ENCODE measurements around the gene KLK7.

KLK7 gene

DNA sequence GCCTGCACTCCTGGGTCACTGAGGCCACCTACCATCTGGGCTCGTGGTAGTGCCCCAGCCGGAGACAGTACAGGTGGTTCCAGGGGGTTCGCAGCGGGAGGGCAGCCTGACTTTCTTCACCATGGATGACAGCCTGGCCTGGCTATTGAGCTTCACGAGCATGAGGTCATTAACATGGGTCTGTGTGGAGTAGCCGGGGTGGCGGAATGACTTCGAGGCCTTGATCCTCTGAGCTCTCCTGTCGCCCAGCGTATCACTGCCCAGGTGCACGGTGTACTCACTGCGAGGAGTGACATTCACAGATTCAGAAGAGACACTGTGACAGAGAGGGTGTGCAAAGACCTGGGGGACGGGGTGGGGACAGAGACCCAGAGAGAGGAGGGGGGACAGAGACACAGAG, 3.5 kb downstream of the KLK7 start:
- TF ChIP-seq CREB1 (IDR thresholded peaks at IDR 0.05; ENCODE audit: low read depth) (no peak), RAD21 (IDR thresholded peaks at IDR 0.05; ENCODE audit: low read depth) (no peak), ZBTB7A (IDR thresholded peaks at IDR 0.05; ENCODE audit: low read depth) (no peak), TEAD4 (IDR thresholded peaks at IDR 0.05) (no peak), YY1 (IDR thresholded peaks at IDR 0.05; ENCODE audit: low read depth) (no peak)
- TF ChIP-seq, protein P1, sequence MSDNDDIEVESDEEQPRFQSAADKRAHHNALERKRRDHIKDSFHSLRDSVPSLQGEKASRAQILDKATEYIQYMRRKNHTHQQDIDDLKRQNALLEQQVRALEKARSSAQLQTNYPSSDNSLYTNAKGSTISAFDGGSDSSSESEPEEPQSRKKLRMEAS (IDR thresholded peaks at IDR 0.05), result no peak
- TF ChIP-seq, protein P2, sequence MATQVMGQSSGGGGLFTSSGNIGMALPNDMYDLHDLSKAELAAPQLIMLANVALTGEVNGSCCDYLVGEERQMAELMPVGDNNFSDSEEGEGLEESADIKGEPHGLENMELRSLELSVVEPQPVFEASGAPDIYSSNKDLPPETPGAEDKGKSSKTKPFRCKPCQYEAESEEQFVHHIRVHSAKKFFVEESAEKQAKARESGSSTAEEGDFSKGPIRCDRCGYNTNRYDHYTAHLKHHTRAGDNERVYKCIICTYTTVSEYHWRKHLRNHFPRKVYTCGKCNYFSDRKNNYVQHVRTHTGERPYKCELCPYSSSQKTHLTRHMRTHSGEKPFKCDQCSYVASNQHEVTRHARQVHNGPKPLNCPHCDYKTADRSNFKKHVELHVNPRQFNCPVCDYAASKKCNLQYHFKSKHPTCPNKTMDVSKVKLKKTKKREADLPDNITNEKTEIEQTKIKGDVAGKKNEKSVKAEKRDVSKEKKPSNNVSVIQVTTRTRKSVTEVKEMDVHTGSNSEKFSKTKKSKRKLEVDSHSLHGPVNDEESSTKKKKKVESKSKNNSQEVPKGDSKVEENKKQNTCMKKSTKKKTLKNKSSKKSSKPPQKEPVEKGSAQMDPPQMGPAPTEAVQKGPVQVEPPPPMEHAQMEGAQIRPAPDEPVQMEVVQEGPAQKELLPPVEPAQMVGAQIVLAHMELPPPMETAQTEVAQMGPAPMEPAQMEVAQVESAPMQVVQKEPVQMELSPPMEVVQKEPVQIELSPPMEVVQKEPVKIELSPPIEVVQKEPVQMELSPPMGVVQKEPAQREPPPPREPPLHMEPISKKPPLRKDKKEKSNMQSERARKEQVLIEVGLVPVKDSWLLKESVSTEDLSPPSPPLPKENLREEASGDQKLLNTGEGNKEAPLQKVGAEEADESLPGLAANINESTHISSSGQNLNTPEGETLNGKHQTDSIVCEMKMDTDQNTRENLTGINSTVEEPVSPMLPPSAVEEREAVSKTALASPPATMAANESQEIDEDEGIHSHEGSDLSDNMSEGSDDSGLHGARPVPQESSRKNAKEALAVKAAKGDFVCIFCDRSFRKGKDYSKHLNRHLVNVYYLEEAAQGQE (IDR thresholded peaks at IDR 0.05; ENCODE audit: low read depth), result no peak

DNA sequence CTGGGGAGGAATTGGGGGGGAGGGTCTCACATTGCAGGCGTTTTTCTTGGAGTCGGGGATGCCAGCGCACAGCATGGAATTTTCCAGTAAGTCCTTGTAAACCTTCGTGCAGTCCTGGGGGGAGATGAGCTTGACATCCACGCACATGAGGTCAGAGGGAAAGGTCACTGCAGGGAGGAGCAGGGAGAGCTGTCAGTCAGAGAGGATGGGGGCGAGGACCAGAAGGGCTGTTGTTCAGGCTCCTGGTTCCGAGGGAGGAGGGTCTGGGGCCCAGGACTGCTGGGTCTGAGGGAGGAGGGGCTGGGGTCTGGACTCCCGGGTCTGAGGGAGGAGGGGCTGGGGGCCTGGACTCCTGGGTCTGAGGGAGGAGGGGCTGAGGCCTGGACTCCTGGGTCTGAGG, 4.0 kb downstream of the KLK7 start:
- TF ChIP-seq TCF12 (IDR thresholded peaks at IDR 0.05; ENCODE audit: low read depth), result no peak
- TF ChIP-seq ZBTB7A (IDR thresholded peaks at IDR 0.05; ENCODE audit: low read depth), result no peak
- TF ChIP-seq TEAD4 (IDR thresholded peaks at IDR 0.05), result no peak
- no peak for TF ChIP-seq FOXM1 (IDR thresholded peaks at IDR 0.05; ENCODE audit: borderline replicate concordance, low read depth)
- no peak for TF ChIP-seq EP300 (IDR thresholded peaks at IDR 0.05; ENCODE audit: borderline replicate concordance)
- TF ChIP-seq, protein P2 (IDR thresholded peaks at IDR 0.05; ENCODE audit: low read depth), result no peak
- TF ChIP-seq, protein P1 (IDR thresholded peaks at IDR 0.05), result no peak
- no peak for TF ChIP-seq RAD21 (IDR thresholded peaks at IDR 0.05; ENCODE audit: low read depth)
- TF ChIP-seq CEBPB (IDR thresholded peaks at IDR 0.05), result no peak
- no peak for TF ChIP-seq CREB1 (IDR thresholded peaks at IDR 0.05; ENCODE audit: low read depth)
- TF ChIP-seq EGR1 (IDR thresholded peaks at IDR 0.05), result no peak
- TF ChIP-seq YY1 (IDR thresholded peaks at IDR 0.05; ENCODE audit: low read depth), result no peak
- no peak for TF ChIP-seq TAF1 (IDR thresholded peaks at IDR 0.05; ENCODE audit: low read depth)
- no peak for TF ChIP-seq NFIC (IDR thresholded peaks at IDR 0.05)
- TF ChIP-seq, protein P3, sequence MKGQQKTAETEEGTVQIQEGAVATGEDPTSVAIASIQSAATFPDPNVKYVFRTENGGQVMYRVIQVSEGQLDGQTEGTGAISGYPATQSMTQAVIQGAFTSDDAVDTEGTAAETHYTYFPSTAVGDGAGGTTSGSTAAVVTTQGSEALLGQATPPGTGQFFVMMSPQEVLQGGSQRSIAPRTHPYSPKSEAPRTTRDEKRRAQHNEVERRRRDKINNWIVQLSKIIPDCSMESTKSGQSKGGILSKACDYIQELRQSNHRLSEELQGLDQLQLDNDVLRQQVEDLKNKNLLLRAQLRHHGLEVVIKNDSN (IDR thresholded peaks at IDR 0.05), result no peak

DNA sequence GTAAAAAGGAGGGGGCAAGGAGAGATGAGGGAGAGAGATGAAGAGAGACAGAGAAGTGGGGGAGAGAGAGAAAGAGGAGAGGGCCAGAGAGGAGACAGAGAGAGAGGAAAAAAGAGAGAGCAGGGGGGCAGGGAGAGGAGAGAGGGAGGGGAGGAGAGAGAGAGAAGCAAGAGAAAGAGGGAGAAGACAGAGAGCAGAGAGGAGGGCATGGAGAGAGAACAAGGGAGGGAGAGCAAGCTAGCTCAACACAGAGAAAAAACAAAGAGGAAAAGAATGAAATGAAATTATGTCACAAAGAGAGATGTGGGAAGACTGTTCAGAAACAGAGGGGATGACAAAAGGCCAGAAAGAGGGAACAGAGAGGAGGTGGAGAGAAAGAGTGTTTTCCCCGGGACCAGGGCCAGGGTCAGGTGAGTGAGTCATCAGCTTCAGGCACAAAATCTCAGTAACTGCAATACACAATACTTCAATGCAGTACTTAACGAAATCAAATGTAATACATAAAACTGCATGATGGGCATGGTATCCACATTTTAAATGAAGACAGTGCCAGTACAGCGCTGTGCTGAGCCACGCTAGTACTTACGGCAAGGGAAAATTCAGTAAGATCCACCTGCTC, 4.8 kb downstream of the KLK7 start:
- TF ChIP-seq EGR1 (IDR thresholded peaks at IDR 0.05), result no peak
- TF ChIP-seq TAF1 (IDR thresholded peaks at IDR 0.05; ENCODE audit: low read depth), result no peak
- TF ChIP-seq TCF12 (IDR thresholded peaks at IDR 0.05; ENCODE audit: low read depth), result no peak

DNA sequence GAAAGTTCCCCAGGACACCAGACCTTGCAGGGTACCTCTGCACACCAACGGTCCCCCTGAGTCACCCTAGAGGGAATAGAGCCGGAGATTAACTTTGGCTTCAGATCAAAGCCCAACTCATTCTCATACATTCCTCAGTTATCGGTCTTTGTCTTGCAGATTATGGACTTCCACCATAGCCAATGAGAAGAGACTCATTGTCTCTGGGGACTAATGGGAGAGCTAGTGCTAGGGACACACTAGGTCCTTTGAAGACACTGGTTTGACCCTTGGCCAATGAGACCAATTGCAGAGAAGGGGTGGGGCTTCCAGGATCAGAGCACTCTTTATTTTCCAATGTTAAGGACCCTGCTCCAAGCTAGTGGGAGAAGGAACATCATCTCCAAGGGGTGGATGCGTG, 6.1 kb downstream of the KLK7 start:
- no peak for TF ChIP-seq ZBTB7A (IDR thresholded peaks at IDR 0.05; ENCODE audit: low read depth)
- no peak for TF ChIP-seq NFIC (IDR thresholded peaks at IDR 0.05)
- TF ChIP-seq, protein P2 (IDR thresholded peaks at IDR 0.05; ENCODE audit: low read depth), result no peak
- no peak for TF ChIP-seq TAF1 (IDR thresholded peaks at IDR 0.05; ENCODE audit: low read depth)
- TF ChIP-seq, protein P3 (IDR thresholded peaks at IDR 0.05), result no peak
- no peak for TF ChIP-seq RAD21 (IDR thresholded peaks at IDR 0.05; ENCODE audit: low read depth)
- no peak for TF ChIP-seq YY1 (IDR thresholded peaks at IDR 0.05; ENCODE audit: low read depth)
- no peak for TF ChIP-seq CEBPB (IDR thresholded peaks at IDR 0.05)
- TF ChIP-seq, protein P1 (IDR thresholded peaks at IDR 0.05), result no peak
- no peak for TF ChIP-seq FOXM1 (IDR thresholded peaks at IDR 0.05; ENCODE audit: borderline replicate concordance, low read depth)
- no peak for TF ChIP-seq EP300 (IDR thresholded peaks at IDR 0.05; ENCODE audit: borderline replicate concordance)

Measured in Ishikawa (cell line).